Measurements from ENCODE around the gene PON3. TPM values are rescaled to one million over a fixed set of nuclear protein-coding genes. Genes with fewer than 3 reads are reported as not detected.

PON3 gene
- total RNA-seq, 1 donor from 2014 or later, result 0.85 TPM

Other genes with a start within 250 kb of the PON3 start
- gene PON1, start 71.8 kb downstream of the PON3 start, total RNA-seq, result not detected in 2 replicates
- 203 and 207 TPM in 2 replicates for gene PON2, start 38.7 kb upstream of the PON3 start, total RNA-seq
- not detected in 2 replicates for gene ASB4, start 89.6 kb upstream of the PON3 start, total RNA-seq
- 88.9 and 105 TPM in 2 replicates for gene PDK4, start 200.1 kb upstream of the PON3 start, total RNA-seq